Psoas muscle (tissue), 8 donors: Measurements from ENCODE around the gene KLRC3. TPM values are rescaled to one million over a fixed set of nuclear protein-coding genes. Genes with fewer than 3 reads are reported as not detected.
A peak's percentile ranks its signal among the peaks of the same experiment; 100 is the strongest.
"Not testable (repeated sequence)": the region's sequence is repeated elsewhere in the genome, so short reads cannot be mapped to it uniquely, and the experiment has no call there.

ENCODE experiments used
- ATAC-seq, 4 donors: fragments of 200-7000 bp; cut with Tn5 transposase; one replicate each; pipeline ENCODE4 v1.9.1; 2020; ENCODE audit warnings: moderate library complexity in 3 of 4, mild to moderate bottlenecking in 2 of 4
- DNase-seq, 2 donors: peaks; one replicate each; pipeline ENCODE4 v3.0.0-alpha.2; 2020
- H3K27ac ChIP-seq: fragments of 200-600 bp; one replicate; pipeline ENCODE4 v1.8.0; 2022
- H3K27me3 ChIP-seq, 3 donors: fragments of 200-600 bp in 1 of 3; one replicate each; pipeline versions ENCODE4 v1.6.1 to v1.8.0; 2013 to 2022; ENCODE audit warnings: low read length in 2 of 3, mild to moderate bottlenecking in 2 of 3, moderate library complexity in 1 of 3; ENCODE audit not compliant: insufficient read depth in 3 of 3
- H3K36me3 ChIP-seq, 2 donors: fragments of 200-600 bp in 1 of 2; one replicate each; pipeline versions ENCODE4 v1.6.1 to v1.8.0; 2013 to 2022; ENCODE audit warnings: low read depth in 1 of 2, mild to moderate bottlenecking in 1 of 2, moderate library complexity in 1 of 2; ENCODE audit not compliant: insufficient read depth in 1 of 2
- H3K4me1 ChIP-seq: fragments of 200-600 bp; one replicate; pipeline ENCODE4 v1.8.0; 2022
- H3K4me3 ChIP-seq: fragments of 200-600 bp; one replicate; pipeline ENCODE4 v1.8.0; 2022; ENCODE audit warnings: mild to moderate bottlenecking
- H3K9me3 ChIP-seq: fragments of 200-600 bp; one replicate; pipeline ENCODE4 v1.8.0; 2022
- WGBS, 3 donors: extraction: QIAGEN DNeasy Blood & Tissue Kit; methylation state at CpG; one replicate each; pipeline versions ENCODE4 v1.1.6 to v1.1.7; 2013; 5-methylcytosine and 5-hydroxymethylcytosine counted together
- intact Hi-C, 2 donors: fragments of 100-400 bp; cut with DNase I; formaldehyde crosslinking; loops; one replicate each; pipeline versions ENCODE4 v1.11.0 to v1.14.2; 2022
- polyA plus RNA-seq, 3 donors: library from polyadenylated mRNA; stranded (reverse); fragments of 200-250 nt; gene quantifications; one replicate each; pipeline ENCODE4 v1.2.3, GENCODE V29; 2013
- total RNA-seq, 4 donors: library from RNA; stranded (reverse); fragmentation: NEBNext Ultra II Directional in 2 of 4; extraction: Animal tissue kit (Norgen Biotek cat#: 25700) in 2 of 4; gene quantifications; one replicate each; pipeline versions ENCODE4 v1.2.1 to v1.2.4, GENCODE V29; 2021 to 2023
- TF ChIP-seq, protein P1 (sequence below): fragments of 200-600 bp; IDR thresholded peaks from one replicate; pipeline ENCODE4 v1.8.0; 2022; ENCODE audit warnings: antibody characterized with exemption
- donor health status: healthy with polysubstance abuse.
- donor health status: DM: no; HTN: no; CAD: no; lungs with moderate emphysema.
- donor health status: Bipolar disorder and iron deficiency.
- donor health status: healthy.
- donor health status: DM: yes; HTN: yes; CAD: no.
- donor health status: DM: no; HTN: no; CAD: no.
- donor health status: DM: no; HTN: no; CAD: no.
- donor health status: DM: yes; HTN: yes; CAD: no.

KLRC3 gene
- total and polyA plus RNA-seq, 7 donors, result not detected

DNA sequence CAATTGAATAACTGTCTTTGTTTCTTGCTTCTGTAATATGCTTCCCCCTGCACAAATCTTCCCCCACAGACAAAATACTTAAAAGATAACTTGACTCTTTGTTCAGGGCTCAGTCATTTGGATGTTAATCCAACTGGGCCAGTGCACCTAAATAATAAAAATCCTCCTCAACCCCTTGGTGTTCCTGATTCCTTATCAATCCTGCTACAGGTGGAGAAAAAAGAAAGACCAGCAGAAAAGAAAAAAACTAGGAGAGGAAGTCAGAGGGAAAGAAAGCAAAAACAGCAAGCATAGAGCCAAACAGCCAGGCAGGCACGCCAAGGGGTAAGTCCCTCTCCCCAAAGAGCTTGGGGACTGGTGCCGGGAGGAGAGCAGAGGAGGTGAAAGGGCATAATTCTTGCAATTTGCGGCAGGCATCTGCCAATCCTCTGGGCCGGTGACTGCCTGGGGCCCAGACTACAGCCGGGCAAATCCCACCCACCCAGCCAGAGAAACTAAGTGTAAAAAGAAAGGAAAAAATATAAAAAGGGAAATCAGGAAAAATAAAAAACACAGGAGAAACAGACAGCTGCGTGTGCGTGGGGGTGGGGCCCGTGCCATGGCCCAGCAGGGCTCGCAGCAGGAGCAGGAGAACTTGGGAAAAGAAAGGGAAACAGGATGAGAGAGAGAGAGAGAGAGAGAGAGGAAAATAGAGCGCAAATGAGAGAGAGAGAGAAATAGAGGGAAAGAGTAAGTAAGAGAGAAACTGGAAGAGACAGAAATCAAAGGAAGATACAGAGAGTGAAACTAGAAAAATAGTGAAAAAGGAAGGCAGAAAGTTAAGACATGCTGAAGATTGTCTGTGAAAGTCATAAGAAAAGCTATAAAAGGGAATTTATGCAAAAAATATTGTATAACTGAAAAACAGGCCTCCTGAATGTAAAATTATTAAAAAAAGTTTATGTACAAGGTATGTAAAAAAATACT is 51.9 kb downstream of the KLRC3 start:
- Histone ChIP-seq H3K4me3 (peak overlapping the region; percentile 20), H3K4me1 (peaks cover 9% of the 10 kb centered on the region), H3K36me3 (no peaks in the 10 kb centered on the region), H3K27ac (peak overlapping the region; percentile 54), H3K27me3 (no peaks in the 10 kb centered on the region), H3K9me3 (no peaks in the 10 kb centered on the region)
- DNase-seq (no peak), ATAC-seq (no peak)
- intact Hi-C loops, result loop anchor here in 1 of 2 donors (10.0 kb wide), 2 partner anchors 144 to 1674 kb away; partner anchors contain the start of gene RIMKLB
- TF ChIP-seq, protein P1, sequence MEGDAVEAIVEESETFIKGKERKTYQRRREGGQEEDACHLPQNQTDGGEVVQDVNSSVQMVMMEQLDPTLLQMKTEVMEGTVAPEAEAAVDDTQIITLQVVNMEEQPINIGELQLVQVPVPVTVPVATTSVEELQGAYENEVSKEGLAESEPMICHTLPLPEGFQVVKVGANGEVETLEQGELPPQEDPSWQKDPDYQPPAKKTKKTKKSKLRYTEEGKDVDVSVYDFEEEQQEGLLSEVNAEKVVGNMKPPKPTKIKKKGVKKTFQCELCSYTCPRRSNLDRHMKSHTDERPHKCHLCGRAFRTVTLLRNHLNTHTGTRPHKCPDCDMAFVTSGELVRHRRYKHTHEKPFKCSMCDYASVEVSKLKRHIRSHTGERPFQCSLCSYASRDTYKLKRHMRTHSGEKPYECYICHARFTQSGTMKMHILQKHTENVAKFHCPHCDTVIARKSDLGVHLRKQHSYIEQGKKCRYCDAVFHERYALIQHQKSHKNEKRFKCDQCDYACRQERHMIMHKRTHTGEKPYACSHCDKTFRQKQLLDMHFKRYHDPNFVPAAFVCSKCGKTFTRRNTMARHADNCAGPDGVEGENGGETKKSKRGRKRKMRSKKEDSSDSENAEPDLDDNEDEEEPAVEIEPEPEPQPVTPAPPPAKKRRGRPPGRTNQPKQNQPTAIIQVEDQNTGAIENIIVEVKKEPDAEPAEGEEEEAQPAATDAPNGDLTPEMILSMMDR, result no peak
- 34 to 60% (median 54%) methylated on average over 10 of the region's 10 CpGs for WGBS, 3 donors

DNA sequence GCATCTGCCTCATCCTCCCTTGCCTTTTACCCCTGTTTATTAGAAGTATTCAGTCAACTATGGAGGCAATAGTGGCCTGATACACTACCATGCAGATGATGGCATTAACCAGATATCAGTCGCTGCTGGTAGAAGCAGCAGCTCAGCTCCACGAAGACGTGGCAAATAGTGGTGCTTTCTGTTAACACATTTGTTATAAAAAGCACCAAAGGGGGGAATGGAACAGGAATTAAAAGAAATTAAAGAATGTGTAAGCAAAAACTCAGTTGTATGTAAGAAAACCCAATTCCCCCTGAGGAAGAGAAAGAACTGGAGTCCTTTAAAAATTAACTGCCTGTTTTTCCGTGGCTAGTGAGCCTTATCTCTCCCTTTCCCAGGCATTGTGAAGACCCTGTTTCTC is 52.7 kb downstream of the KLRC3 start:
- H3K27ac ChIP-seq, result peak overlapping the region; percentile 54
- not testable (repeated sequence) for DNase-seq, H3K27me3 ChIP-seq, H3K9me3 ChIP-seq, ATAC-seq, H3K36me3 ChIP-seq, H3K4me3 ChIP-seq
- H3K4me1 ChIP-seq, result peaks cover 17% of the 10 kb centered on the region
- intact Hi-C loops, result loop anchor here in 1 of 2 donors (10.0 kb wide), 2 partner anchors 143 to 1673 kb away; partner anchors contain the start of gene RIMKLB
- whole genome bisulfite sequencing, 3 donors, result 69 to 91% (median 73%) methylated on average over 4 of the region's 4 CpGs

DNA sequence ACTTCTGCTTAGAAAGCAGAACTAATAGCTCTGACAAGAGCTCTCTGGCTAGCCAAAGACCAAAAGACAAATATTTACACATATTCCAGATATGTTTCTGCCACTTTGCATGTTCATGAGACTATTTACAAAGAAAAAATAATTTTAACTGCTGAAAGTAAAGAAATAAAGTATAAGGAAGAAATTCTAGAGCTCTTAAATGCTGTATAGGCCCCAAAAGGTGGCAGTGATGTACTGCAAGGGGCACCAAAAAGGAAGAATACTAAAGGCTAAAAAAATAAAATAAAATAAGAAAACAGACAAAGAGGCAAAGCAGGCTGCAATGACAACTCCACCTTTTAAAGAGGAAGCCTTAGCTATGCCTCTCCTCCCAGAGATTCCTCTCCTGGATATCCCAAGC is 53.5 kb downstream of the KLRC3 start:
- TF ChIP-seq, protein P1, result no peak
- Histone ChIP-seq H3K27me3 (no peaks in the 10 kb centered on the region), H3K4me3 (no peak overlapping the region), H3K27ac (peak overlapping the region; percentile 87), H3K36me3 (no peaks in the 10 kb centered on the region), H3K9me3 (no peaks in the 10 kb centered on the region), H3K4me1 (peaks cover 18% of the 10 kb centered on the region)
- no peak for ATAC-seq
- intact Hi-C loops, result loop anchor here in 1 of 2 donors (10.0 kb wide), 2 partner anchors 142 to 1672 kb away; partner anchors contain the start of gene RIMKLB
- no peak for DNase-seq

DNA sequence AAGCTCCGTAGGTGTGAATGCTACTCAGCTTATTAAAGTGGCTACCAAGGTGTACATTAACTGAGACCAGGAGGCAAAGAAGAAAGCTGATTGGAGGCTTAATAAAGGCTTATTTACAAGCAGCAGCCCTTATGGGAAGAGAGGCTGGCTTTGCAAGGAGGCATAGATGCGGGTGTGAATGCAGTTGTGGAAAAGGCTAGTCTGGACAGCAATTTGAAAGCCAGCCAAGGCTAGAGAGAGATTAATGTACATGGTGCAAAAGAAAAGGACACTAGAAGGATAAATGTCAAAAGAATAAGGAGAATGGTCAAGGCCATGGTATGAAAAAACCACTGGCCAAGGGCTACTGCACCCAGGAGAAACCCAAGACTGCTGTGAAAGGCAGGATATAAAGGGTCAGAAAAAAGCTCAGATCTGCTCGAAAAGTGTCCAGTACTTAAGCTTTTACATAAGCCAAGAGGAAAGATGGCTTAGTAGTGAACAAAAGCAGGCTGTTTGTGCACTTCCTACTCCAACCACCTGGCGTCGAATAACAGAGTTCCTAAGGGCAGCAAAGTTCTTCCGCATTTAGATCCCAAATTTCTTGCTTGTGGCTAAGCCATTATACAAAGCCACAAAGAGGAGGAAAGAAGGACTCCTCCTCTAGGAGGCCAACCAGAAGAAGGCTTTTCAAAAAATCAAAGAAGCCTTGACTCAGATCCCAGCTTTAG is 54.5 kb downstream of the KLRC3 start:
- TF ChIP-seq, protein P1, result peak; percentile 13
- intact Hi-C loops, result loop anchor here in 1 of 2 donors (10.0 kb wide), 2 partner anchors 141 to 1671 kb away; partner anchors contain the start of gene RIMKLB
- Histone ChIP-seq H3K9me3 (no peaks in the 10 kb centered on the region), H3K36me3 (no peaks in the 10 kb centered on the region), H3K27me3 (no peaks in the 10 kb centered on the region), H3K27ac (peak overlapping the region; percentile 87), H3K4me1 (peaks cover 23% of the 10 kb centered on the region), H3K4me3 (peak overlapping the region; percentile 78)
- ATAC-seq (peak in 1 of 4 donors; percentile 28), DNase-seq (no peak)
- WGBS, 3 donors, result 21 to 31% (median 24%) methylated on average over 6 of the region's 6 CpGs
